ENCODE measurements around the gene SPINK4. TPM values are rescaled to one million over a fixed set of nuclear protein-coding genes. Genes with fewer than 3 reads are reported as not detected.

SPINK4 gene
- total RNA-seq, 3 donors from 2014 or later = not detected

GRCh38 chr9:33287087-33287490 is 47.1 kb downstream of the SPINK4 start:
- peak overlapping the region in 1 of 2 donors; percentile 100 for H3K27ac ChIP-seq
- intact Hi-C loops (cut with DNase I; ENCODE audit: low total_unique reads) = no loop called here
- no peaks in the 10 kb centered on the region for H3K36me3 ChIP-seq
- peak in 1 of 2 donors; percentile 30 for DNase-seq (ENCODE audit: low spot score in 2 of 2)
- peaks cover 0 to 6% of the 10 kb centered on the region in 2 donors for H3K4me1 ChIP-seq
- H3K4me3 ChIP-seq = no peak overlapping the region
- no peaks in the 10 kb centered on the region for H3K9me3 ChIP-seq
- H3K27me3 ChIP-seq = no peaks in the 10 kb centered on the region
- TF ChIP-seq CTCF (IDR thresholded peaks at IDR 0.05) (peak; percentile 51 to 65 (median 59)), POLR2AphosphoS5 (IDR thresholded peaks at IDR 0.05) (no peak), POLR2A (IDR thresholded peaks at IDR 0.05) (no peak)

GRCh38 chr9:33288235-33288634 is 48.3 kb downstream of the SPINK4 start:
- H3K9me3 ChIP-seq = no peaks in the 10 kb centered on the region

DNA sequence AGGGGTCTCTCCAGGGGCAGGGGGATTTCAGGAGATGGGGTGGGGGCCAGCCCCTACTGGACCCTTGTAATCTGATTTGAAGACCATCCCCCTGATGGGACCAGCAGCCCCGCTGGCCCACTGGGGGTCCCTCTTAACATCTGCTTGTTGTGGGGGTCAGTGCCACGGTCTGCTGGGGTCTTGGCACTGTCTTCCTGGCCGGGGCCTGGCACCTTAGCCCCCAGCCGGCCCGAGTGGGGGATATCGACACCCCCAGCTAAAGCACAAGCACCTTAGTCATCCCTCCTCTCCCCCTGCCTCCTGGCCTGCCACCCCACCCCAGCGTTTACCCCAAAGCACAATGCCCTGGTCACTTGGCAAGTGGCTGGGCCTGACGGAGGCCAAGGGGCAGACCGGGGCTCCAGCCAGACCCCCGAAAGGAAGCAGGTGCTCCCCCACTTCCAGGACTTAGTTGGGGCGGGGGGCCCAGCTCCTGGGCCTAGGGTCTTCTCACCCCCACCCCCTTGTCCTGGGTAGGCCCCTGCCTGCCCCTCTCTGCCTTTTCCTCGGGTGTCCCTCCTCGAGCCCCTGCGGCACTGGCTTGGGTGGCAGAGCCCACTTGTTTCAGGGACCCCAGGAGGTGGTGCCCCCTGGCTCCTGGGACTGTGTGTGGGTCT is 49.0 kb downstream of the SPINK4 start:
- peak overlapping the region in 2 of 3 donors; percentile 93 to 95 for H3K4me3 ChIP-seq
- H3K4me1 ChIP-seq = peaks cover 0 to 6% of the 10 kb centered on the region in 2 donors
- peak overlapping the region; percentile 100 for H3K27ac ChIP-seq
- TF ChIP-seq CTCF (IDR thresholded peaks at IDR 0.05) = no peak
- TF ChIP-seq POLR2AphosphoS5 (IDR thresholded peaks at IDR 0.05) = no peak
- no peak for TF ChIP-seq POLR2A (IDR thresholded peaks at IDR 0.05)
- H3K27me3 ChIP-seq = no peaks in the 10 kb centered on the region
- H3K36me3 ChIP-seq = no peaks in the 10 kb centered on the region
- intact Hi-C loops (cut with DNase I; ENCODE audit: low total_unique reads) = no loop called here
- DNase-seq (ENCODE audit: low spot score in 2 of 2) = no peak
- no peaks in the 10 kb centered on the region for H3K9me3 ChIP-seq

More at GRCh38 chr9:33288235-33288634, 48.3 kb downstream of the SPINK4 start:
- no peaks in the 10 kb centered on the region for H3K27me3 ChIP-seq
- peaks cover 0 to 6% of the 10 kb centered on the region in 2 donors for H3K4me1 ChIP-seq
- no peaks in the 10 kb centered on the region for H3K36me3 ChIP-seq
- no peak for TF ChIP-seq CTCF (IDR thresholded peaks at IDR 0.05)
- TF ChIP-seq POLR2AphosphoS5 (IDR thresholded peaks at IDR 0.05) = no peak
- no peak for TF ChIP-seq POLR2A (IDR thresholded peaks at IDR 0.05)
- intact Hi-C loops (cut with DNase I; ENCODE audit: low total_unique reads) = no loop called here
- H3K27ac ChIP-seq = peak overlapping the region; percentile 13 to 100
- DNase-seq (ENCODE audit: low spot score in 2 of 2) = no peak
- no peak overlapping the region for H3K4me3 ChIP-seq

GRCh38 chr9:33289496-33289895 is 49.5 kb downstream of the SPINK4 start:
- H3K9me3 ChIP-seq = no peaks in the 10 kb centered on the region

More at GRCh38 chr9:33289496-33289895, 49.5 kb downstream of the SPINK4 start:
- Histone ChIP-seq H3K27me3 (no peaks in the 10 kb centered on the region), H3K27ac (peak overlapping the region; percentile 100), H3K36me3 (no peaks in the 10 kb centered on the region), H3K4me1 (peaks cover 0 to 6% of the 10 kb centered on the region in 2 donors), H3K4me3 (peak overlapping the region; percentile 82 to 95 (median 93))
- intact Hi-C loops (cut with DNase I; ENCODE audit: low total_unique reads) = no loop called here
- TF ChIP-seq POLR2A (IDR thresholded peaks at IDR 0.05) (no peak), POLR2AphosphoS5 (IDR thresholded peaks at IDR 0.05) (no peak), CTCF (IDR thresholded peaks at IDR 0.05) (no peak)
- DNase-seq (ENCODE audit: low spot score in 2 of 2) = peak in 1 of 2 donors; percentile 33
